ENCODE data around the gene CLIP1.

- TF ChIP-seq CTCF (IDR thresholded peaks at IDR 0.05 in 2 of 3, conservative IDR thresholded peaks at IDR 0.05 in 1 of 3; ENCODE audit: borderline replicate concordance in 1 of 3, insufficient read depth in 1 of 3, low read depth in 2 of 3, low read length in 2 of 3) = no peak
- no peak for TF ChIP-seq EZH2 (IDR thresholded peaks at IDR 0.05)
- TF ChIP-seq EGR1 (IDR thresholded peaks at IDR 0.05; ENCODE audit: low read depth) = no peak
- TF ChIP-seq YY1 (IDR thresholded peaks at IDR 0.05; ENCODE audit: extremely low read depth, insufficient replicate concordance, low read depth, low read length) = no peak
- TF ChIP-seq FOSL1 (IDR thresholded peaks at IDR 0.05; ENCODE audit: low read depth) = no peak
These were observed 37.6 kb upstream of the CLIP1 start for GRCh38 chr12:122460061-122460460.

All from HCT116 (cell line).